Stimulated activated CD8-positive, alpha-beta memory T cell treated with anti-CD3 and anti-CD28 coated beads, Interleukin-7, amount 100 ng/mL, for 24 hours (primary cell): ENCODE results near the gene PZP.

Experiments used
- DNase-seq: peaks from one replicate; pipeline ENCODE4 v3.0.0-alpha.2; 2020; ENCODE audit warnings: low read depth

PZP gene

GRCh38 chr12:9103050-9103849 lies 104.9 kb downstream of the PZP start:
- no peak for DNase-seq

- DNase-seq = no peak
These were observed 107.0 kb downstream of the PZP start for GRCh38 chr12:9101018-9101687.

- no peak for DNase-seq
These were observed 108.5 kb downstream of the PZP start for GRCh38 chr12:9099552-9100190.
